GM13976 (cell line): Measurements from ENCODE around the gene TP63.

Source experiments
- DNase-seq: peaks from one replicate; pipeline ENCODE4 v3.0.0; 2012; ENCODE audit warnings: low spot score
- in situ Hi-C: fragments of 300-500 bp; cut with MboI; formaldehyde crosslinking; loops from one replicate; pipeline ENCODE4 v1.12.0; 2022; ENCODE audit warnings: low sequenced_read_pairs, mixed read lengths, inconsistent platforms; ENCODE audit not compliant: unreplicated experiment
- TF ChIP-seq, protein P1 (sequence below): IDR thresholded peaks from 2 replicates; pipeline ENCODE4 v1.5.1; 2012; ENCODE audit warnings: borderline replicate concordance, mild to moderate bottlenecking; ENCODE audit not compliant: insufficient read depth; ENCODE audit errors: extremely low read depth, missing control alignments, control extremely low read depth

Gene TP63

DNA sequence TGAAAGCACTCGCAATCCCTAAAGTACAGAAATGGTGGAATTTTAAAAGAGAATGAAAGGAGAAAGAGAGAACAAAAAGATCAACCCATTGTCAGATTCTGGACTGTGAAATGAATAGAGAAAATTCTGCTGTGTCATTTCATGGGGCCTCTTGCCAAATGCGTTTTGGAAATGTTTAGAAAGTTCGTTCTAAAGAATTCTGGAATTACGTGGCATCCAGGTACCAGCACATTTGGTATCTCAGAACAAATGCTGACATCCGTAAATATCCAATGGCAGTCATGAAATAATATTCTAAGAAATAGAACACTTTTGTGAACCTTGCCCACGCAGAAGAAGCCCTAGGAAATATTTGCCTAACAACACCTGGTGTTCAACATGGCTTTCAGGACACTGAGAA lies 270.3 kb downstream of the TP63 start:
- in situ Hi-C loops, result no loop called here
- TF ChIP-seq, protein P1, sequence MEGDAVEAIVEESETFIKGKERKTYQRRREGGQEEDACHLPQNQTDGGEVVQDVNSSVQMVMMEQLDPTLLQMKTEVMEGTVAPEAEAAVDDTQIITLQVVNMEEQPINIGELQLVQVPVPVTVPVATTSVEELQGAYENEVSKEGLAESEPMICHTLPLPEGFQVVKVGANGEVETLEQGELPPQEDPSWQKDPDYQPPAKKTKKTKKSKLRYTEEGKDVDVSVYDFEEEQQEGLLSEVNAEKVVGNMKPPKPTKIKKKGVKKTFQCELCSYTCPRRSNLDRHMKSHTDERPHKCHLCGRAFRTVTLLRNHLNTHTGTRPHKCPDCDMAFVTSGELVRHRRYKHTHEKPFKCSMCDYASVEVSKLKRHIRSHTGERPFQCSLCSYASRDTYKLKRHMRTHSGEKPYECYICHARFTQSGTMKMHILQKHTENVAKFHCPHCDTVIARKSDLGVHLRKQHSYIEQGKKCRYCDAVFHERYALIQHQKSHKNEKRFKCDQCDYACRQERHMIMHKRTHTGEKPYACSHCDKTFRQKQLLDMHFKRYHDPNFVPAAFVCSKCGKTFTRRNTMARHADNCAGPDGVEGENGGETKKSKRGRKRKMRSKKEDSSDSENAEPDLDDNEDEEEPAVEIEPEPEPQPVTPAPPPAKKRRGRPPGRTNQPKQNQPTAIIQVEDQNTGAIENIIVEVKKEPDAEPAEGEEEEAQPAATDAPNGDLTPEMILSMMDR, result no peak
- no peak for DNase-seq

DNA sequence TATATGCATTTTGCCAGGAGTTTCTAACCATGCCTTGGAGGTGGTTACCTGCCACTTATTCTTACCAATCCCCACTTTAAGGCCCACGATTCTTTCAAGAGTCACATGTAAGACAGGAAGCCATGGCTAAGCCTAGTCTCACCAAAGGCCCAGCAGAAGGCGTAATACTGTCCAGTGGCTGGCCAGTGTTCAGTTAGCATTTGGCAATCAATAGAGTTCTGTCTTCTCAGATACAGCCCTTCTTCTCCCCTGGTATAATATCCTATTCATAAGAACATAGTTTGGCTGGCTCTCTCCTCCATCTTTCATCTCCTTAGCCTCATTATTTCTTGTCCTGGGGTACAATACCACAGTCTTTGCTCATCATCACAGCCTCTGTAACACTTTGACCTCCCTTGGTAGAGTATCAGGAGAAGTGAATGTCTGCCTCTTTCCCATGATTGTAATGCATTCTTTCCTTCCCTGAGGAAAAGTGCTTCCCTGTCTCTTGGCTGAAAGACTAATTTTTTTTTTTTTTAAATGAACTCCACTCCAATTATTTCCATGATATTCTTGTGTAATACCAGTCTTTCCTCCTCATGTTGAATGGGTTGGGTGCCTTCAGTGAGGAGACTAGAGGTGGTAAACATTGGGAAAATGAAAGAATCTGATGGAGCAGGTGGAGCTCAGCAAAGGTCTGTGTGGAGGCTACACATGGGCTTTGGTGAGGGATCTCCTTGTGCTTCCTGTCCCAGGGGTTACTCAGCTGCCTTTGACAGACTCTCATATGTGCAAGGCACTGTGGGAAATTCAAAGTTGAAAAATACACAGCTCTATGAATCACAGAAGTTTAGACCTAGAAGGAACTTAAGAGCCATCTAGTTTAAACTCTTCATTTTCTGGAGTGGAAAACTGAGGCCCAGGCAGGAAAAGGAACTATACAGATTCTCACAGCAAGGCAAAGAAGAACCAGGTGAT lies 271.3 kb downstream of the TP63 start:
- TF ChIP-seq, protein P1, result no peak
- DNase-seq, result no peak
- in situ Hi-C loops, result no loop called here

DNA sequence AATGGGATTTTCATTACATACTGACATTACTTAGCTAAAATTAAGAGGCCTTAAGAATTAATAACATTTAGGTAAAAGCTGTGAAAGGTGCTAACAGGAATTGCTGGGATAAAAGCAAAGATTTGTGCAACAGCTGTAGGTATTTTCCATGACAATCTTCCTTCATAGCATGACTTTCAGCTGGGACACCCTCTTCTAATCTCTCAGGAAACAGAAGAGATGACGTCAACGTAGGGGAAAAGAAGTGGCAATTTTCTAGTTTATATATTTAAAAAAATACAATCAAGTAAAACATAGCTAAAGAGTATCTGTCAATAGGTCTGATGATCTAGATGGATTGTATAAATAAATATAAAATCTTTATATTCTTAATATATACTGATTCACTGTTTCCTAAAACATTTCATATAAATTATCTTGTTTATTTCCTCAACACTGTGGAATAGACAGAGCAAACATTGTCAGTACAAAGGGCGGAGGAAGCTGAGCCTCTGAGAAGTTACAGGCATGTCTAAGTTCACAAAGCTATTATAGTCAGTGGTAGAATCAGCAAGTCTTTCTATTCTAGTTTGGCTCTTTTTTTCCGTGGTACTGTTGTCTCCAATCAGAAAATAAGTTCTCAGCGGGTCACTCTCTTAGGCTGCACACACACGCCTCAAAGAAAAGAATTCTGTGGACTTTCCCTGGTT lies 272.5 kb downstream of the TP63 start:
- DNase-seq, result no peak
- in situ Hi-C loops, result no loop called here
- TF ChIP-seq, protein P1, result no peak

DNA sequence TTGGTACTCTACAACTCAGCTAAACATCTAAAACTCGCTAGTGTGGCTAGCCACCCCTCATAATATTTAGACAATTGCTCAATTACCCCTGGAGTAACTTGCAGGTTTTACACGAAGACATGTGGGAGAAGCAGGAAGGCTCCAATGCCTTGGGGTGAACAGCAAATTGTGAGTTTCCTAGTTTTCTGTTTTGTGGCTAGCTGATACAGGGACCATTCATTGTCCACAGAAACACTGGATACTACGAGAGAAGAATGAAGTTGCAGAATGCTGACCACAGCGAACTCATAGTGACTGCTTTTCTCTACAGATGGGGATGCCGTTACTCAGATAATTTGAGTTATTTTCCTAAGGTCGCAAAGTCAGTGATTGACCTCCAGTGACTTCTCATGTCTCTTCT lies 276.6 kb downstream of the TP63 start:
- TF ChIP-seq, protein P1, result no peak
- in situ Hi-C loops, result no loop called here
- no peak for DNase-seq

DNA sequence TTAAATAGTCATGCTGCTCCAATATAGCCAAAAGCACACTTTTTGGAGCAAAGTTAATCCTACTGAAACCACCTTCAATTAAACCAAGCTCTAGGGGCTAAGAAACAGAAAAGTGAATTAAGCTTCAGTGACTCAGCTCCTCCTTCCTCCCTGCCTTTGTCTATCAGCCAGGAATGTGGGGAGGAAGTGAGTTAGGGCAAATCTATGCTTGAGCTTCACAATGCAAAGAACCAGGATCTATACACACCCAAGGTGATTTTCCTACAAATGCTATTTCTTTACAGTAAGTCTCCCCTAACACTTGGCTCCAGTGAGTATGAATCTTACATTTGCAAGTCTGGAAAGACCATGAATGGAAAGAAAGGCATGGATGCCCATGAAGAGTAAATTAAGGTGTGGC lies 277.5 kb downstream of the TP63 start:
- in situ Hi-C loops, result no loop called here
- no peak for DNase-seq
- TF ChIP-seq, protein P1, result no peak

DNA sequence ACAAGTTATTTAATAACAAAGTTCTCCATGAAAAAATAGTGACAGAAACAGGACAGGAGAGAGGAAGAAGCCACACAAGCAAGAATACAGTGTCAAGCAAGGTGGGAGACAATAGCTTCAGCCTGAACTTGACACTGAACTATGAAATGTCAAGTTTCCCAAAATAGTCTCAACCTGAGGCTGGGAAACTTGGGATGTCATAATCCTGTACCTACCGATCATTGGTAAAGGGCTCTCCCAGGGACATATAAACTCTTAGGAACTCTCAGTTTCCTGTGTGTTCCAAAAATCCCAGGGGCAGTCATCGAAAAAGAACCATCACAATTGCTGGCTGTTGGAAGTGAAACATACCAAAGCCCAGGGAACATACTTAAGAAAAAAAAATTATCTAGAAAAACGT lies 277.9 kb downstream of the TP63 start:
- TF ChIP-seq, protein P1, result no peak
- in situ Hi-C loops, result no loop called here
- no peak for DNase-seq
